Measurements from ENCODE around the gene PROSER2.
"Not testable (repeated sequence)": the region's sequence is repeated elsewhere in the genome, so short reads cannot be mapped to it uniquely, and the experiment has no call there.

PROSER2 gene

GRCh38 chr10:11837372-11838161 lies 14.4 kb downstream of the PROSER2 start:
- no peak for DNase-seq

GRCh38 chr10:11838298-11838852 lies 15.2 kb downstream of the PROSER2 start:
- DNase-seq: no peak

GRCh38 chr10:11841375-11841774 lies 18.2 kb downstream of the PROSER2 start:
- no peak for DNase-seq

- DNase-seq: no peak
Measured at GRCh38 chr10:11842411-11842810, 19.3 kb downstream of the PROSER2 start.

- DNase-seq: no peak
Measured at GRCh38 chr10:11845113-11845512, 22.0 kb downstream of the PROSER2 start.

GRCh38 chr10:11846542-11846941 lies 23.4 kb downstream of the PROSER2 start:
- no peak for DNase-seq

GRCh38 chr10:11849277-11849676 lies 26.1 kb downstream of the PROSER2 start:
- DNase-seq: no peak

GRCh38 chr10:11849911-11850310 lies 26.8 kb downstream of the PROSER2 start:
- DNase-seq: no peak

GRCh38 chr10:11851910-11852309 lies 28.8 kb downstream of the PROSER2 start:
- DNase-seq: no peak

- not testable (repeated sequence) for DNase-seq
Measured at GRCh38 chr10:11852637-11853036, 29.5 kb downstream of the PROSER2 start.

- no peak for DNase-seq
Measured at GRCh38 chr10:11853468-11853867, 30.3 kb downstream of the PROSER2 start.

- no peak for DNase-seq
Measured at GRCh38 chr10:11854301-11854700, 31.1 kb downstream of the PROSER2 start.

GRCh38 chr10:11856089-11856488 lies 32.9 kb downstream of the PROSER2 start:
- DNase-seq: no peak

- no peak for DNase-seq
Measured at GRCh38 chr10:11856678-11857077, 33.5 kb downstream of the PROSER2 start.

GRCh38 chr10:11858093-11858492 lies 34.9 kb downstream of the PROSER2 start:
- DNase-seq: no peak

GRCh38 chr10:11861341-11861740 lies 38.2 kb downstream of the PROSER2 start:
- DNase-seq: no peak

GRCh38 chr10:11861811-11862428 lies 38.8 kb downstream of the PROSER2 start:
- no peak for DNase-seq

GRCh38 chr10:11863353-11864109 lies 40.4 kb downstream of the PROSER2 start:
- DNase-seq: no peak

GRCh38 chr10:11864727-11865126 lies 41.6 kb downstream of the PROSER2 start:
- DNase-seq: no peak

GRCh38 chr10:11865561-11865960 lies 42.4 kb downstream of the PROSER2 start:
- DNase-seq: no peak

GRCh38 chr10:11866199-11866925 lies 43.2 kb downstream of the PROSER2 start:
- DNase-seq: no peak

GRCh38 chr10:11869219-11869618 lies 46.1 kb downstream of the PROSER2 start:
- no peak for DNase-seq
